SKM-1 treated with dmso at 0.1 percent for 144 hours (cell line): Measurements from ENCODE around the gene BSPH1.
"Not testable (repeated sequence)": the region's sequence is repeated elsewhere in the genome, so short reads cannot be mapped to it uniquely, and the experiment has no call there.

ENCODE experiments used
- DNase-seq: peaks from one replicate; lab custom pipeline; 2025; ENCODE audit not compliant: unreplicated experiment; lab: John Stamatoyannopoulos, UW

The BSPH1 gene

GRCh38 chr19:47992070-47992469 lies at the start of gene BSPH1:
Gene BSPH1, minus strand, starts transcription at chr19:47992170. Its CDS starts 89 bp downstream, at chr19:47992081.
- DNase-seq: no peak

- no peak for DNase-seq
Observed at GRCh38 chr19:48036765-48037164, 44.8 kb upstream of the BSPH1 start.

GRCh38 chr19:48033604-48034003 lies 41.6 kb upstream of the BSPH1 start:
- no peak for DNase-seq

- DNase-seq: no peak
Observed at GRCh38 chr19:48030073-48030472, 38.1 kb upstream of the BSPH1 start.

GRCh38 chr19:48029431-48029830 lies 37.5 kb upstream of the BSPH1 start:
- no peak for DNase-seq

GRCh38 chr19:48025480-48025879 lies 33.5 kb upstream of the BSPH1 start:
- no peak for DNase-seq

GRCh38 chr19:48023518-48023917 lies 31.5 kb upstream of the BSPH1 start:
- DNase-seq: no peak

GRCh38 chr19:48023011-48023410 lies 31.0 kb upstream of the BSPH1 start:
- no peak for DNase-seq

- DNase-seq: no peak
Observed at GRCh38 chr19:48020686-48021085, 28.7 kb upstream of the BSPH1 start.

- no peak for DNase-seq
Observed at GRCh38 chr19:48010932-48011758, 19.2 kb upstream of the BSPH1 start.

GRCh38 chr19:48006762-48007161 lies 14.8 kb upstream of the BSPH1 start:
- DNase-seq: no peak

- DNase-seq: no peak
Observed at GRCh38 chr19:48004236-48004635, 12.3 kb upstream of the BSPH1 start.

GRCh38 chr19:48000846-48001245 lies 8.9 kb upstream of the BSPH1 start:
- DNase-seq: no peak

GRCh38 chr19:47998800-47999199 lies 6.8 kb upstream of the BSPH1 start:
- no peak for DNase-seq

GRCh38 chr19:47996230-47996727 lies 4.3 kb upstream of the BSPH1 start:
- no peak for DNase-seq

GRCh38 chr19:47994209-47994802 lies 2.3 kb upstream of the BSPH1 start, which contains the start of gene ELSPBP1:
Gene ELSPBP1, plus strand, starts transcription at chr19:47994632. Its CDS starts 14,036 bp downstream, at chr19:48008668.
- no peak for DNase-seq

- DNase-seq: no peak
Observed at GRCh38 chr19:47991191-47991808, 670 bp downstream of the BSPH1 start.

GRCh38 chr19:47973529-47973928 lies 18.4 kb downstream of the BSPH1 start:
- DNase-seq: no peak

- DNase-seq: not testable (repeated sequence)
Observed at GRCh38 chr19:47955936-47956335, 36.0 kb downstream of the BSPH1 start.

GRCh38 chr19:47952132-47952531 lies 39.8 kb downstream of the BSPH1 start:
- not testable (repeated sequence) for DNase-seq

GRCh38 chr19:47949852-47950521 lies 42.0 kb downstream of the BSPH1 start:
- not testable (repeated sequence) for DNase-seq
